HG02943 (cell line): ENCODE results near the gene CRLF2.
"Not testable (repeated sequence)": the region's sequence is repeated elsewhere in the genome, so short reads cannot be mapped to it uniquely, and the experiment has no call there.

Experiments
- ATAC-seq: cut with Tn5 transposase; IDR thresholded peaks from one replicate; pipeline ENCODE4 v1.9.1; 2021; ENCODE audit warnings: mild to moderate bottlenecking, low read depth, moderate library complexity; ENCODE audit not compliant: unreplicated experiment

CRLF2 gene

DNA sequence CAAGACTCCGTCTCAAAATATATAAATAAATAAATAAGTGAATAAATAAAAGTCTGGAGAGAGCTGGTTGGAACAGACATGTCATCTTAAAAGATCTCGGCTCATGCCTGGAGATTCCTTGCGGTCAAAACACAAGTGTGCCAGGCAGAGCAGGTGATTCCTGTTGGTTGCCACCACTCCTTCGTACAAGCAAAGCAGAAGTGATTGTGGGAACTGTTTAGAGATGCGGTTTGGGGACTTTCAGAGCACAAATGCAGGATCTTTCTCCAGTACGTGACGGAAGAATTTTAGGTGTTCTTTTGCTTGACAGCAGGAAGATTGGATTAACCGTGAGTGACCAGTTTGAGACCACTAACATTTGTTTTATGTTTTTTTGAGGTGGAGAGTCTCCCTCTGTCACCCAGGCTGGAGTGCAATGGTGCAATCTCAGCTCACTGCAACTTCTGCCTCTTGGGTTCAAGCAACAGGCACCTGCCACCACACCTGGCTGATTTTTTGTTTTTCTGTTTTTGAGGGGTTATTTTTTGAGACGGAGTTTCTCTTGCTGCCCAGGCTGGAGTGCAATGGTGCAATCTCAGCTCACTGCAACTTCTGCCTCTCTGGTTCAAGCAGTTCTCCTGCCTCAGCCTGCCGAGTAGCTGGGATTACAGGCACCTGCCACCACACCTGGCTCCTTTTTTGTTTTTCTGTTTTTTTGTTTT lies 2.8 kb upstream of the CRLF2 start:
- no peak for ATAC-seq

DNA sequence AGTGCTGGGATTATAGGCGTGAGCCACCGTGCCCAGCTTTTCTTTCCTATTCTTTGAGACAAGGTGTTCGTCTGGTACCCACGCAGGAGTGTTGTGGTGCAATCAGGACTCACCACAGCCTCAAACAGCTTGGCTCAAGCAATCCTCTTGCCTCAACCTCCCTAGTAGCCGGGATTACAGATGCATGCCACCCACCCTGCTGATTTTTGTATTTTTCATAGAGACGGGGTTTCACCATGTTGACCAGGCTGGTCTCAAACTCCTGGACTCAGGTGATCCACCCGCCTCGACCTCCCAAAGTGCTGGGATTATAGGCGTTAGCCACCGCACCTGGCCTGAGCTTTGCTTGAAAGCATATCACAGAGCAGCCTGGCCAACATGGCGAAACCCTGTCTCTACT lies 1.5 kb upstream of the CRLF2 start:
- ATAC-seq = no peak

DNA sequence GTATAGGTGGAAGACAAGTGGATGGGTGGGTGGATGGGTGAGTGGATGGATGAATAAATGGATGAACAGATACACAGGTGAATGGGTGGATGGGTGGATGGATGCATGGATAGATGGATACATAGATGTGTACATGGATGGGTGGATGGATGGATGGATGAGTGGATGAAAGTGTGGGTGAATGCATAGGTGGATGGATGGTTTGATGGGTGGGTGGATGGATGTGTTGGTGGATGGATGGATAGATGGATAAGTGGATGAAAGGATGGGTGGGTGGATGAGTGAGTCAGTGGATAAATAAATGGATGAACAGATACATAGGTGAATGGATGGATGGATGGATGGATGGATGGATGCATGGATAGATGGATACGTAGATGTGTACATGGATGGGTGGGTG lies 1.6 kb downstream of the CRLF2 start:
- ATAC-seq = no peak

DNA sequence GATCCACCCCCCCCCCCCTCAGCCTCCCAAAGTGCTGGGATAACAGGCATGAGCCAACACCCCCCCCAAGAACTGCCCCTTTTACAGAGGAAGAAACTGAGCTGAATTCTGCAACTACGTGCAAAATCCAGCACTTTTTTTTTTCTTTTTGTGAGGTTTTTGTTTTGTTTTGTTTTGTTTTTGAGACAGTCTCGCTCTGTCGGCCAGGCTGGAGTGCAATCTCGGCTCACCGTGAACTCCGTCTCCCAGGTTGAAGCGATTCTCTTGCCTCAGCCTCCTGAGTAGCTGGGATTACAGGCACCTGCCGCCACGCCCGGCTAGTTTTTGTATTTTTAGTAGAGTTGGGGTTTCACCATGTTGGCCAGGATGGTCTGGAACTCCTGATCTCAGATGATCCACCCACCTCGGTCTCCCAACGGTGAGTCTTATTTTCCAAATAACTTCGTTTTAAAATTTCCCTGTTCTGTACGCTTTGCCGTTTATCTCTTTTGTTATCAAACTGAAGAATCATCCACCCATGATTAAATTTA lies 4.9 kb downstream of the CRLF2 start:
- no peak for ATAC-seq

DNA sequence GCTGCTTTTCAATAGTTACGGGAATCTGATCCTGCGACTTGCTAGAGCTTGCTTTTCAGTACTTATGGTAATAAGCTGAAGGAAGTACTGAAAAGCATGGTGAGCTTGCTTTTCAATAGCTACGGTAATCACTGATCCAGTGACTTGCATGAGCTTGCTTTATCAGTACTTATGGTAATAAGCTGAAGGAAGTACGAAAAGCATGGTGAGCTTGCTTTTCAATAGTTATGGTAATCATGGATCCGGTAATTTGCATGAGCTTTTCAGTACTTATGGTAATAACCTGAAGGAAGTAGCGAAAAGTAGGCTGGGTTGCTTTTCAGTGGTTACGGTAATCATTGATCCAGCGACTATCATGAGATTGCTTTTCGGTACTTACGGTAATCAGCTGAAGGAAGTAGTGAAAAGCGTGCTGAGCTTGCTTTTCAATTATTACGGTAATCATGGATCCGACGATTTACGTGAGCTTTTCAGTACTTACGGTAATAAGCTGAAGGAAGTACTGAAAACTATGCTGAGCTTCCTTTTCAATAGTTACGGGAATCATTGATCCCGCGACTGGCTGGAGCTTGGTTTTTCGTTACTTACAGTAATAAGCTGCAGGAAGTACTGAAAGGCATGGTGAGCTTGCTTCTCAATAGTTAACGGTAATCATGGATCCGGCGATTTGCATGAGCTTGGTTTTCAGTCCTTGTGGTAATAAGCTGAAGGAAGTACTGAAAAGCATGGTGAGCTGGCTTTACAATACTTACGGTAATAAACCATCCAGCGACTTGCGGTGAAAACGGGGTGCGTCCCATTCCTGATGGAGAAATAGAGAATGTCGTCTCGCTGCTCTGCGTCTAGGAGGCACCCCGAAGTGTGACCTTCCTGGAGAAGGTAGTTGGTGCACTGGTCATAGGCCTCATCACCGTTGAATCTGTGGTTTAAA lies 6.5 kb downstream of the CRLF2 start:
- no peak for ATAC-seq

DNA sequence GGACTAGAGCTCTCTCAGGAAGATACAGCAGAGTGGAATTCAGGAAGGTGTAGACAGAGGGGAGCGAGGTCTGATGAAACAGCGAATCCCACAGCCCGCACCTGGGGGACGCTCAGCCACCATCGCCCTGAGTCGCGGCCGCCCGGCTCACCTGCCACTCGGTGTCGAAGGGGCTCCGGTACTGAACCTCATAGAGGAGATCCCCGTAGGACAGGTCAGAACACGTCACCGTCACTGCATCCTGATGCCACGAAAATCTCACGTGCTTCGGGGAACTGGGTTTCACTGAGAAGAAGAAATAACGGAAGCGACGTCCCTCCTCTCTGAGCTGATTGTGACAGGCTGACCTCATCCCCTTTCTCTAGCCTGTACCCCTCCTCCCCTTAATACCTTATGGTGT lies 10.2 kb downstream of the CRLF2 start:
- no peak for ATAC-seq

DNA sequence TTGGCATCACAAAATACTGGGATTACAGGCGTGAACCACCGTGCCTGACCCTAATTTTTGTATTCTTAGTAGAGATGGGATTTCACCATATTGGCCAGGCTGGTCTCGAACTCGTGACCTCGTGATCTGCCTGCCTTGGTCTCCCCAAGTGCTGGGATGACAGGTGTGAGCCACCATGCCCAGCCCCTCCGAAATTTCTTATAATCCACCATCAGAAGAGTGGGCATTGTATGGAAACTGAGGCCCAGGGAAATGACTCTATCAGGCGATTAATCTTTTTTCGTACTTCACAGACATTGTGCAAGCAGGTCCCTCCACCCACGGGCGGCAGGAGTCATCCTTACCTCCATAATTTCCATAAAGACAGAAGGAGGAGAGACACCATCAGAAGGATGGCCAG lies 16.0 kb downstream of the CRLF2 start:
- ATAC-seq = no peak

DNA sequence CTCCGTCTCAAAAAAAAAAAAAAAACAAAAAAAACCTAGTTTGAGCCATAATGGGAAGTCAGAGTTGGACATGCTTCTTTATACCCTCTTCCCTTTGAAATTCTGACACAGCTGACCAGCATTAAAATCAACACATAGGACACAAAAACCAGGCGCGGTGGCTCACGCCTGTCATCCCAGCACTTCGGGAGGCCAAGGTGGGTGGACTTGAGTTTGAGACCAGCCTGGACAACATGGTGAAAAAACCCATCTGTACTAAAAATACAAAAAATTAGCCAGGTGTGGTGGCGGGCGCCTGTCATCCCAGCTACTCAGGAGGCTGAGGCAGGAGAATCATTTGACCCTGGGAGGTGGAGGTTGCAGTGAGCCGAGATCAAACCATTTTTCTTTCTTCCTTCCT lies 20.3 kb downstream of the CRLF2 start:
- not testable (repeated sequence) for ATAC-seq

DNA sequence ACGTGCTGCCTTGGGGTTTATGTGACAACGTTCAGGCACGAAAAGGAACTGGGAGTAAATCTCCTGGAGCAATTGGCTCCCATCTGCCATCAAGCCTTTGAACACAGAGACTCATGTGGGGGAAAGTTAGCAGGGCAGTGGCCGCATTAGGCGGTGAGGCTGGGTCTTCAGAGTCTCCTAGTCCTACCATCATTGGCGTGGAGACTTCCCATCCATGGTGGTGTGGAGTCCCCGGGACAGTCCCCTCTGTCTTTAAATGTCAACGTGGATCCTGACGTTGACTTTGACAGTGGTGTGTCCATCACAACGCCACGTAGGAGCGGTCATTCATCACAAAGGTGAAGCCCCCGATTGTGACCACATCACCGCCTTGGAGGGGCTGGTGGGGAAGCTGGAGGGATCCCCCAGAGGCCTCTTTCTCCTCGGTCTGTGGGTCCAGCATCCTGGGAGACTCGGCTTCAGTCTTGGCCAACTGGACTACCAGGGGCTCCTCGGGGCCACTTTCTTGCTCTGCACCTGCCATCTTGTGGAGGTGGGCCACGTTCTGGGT lies 21.8 kb downstream of the CRLF2 start:
- ATAC-seq = no peak

DNA sequence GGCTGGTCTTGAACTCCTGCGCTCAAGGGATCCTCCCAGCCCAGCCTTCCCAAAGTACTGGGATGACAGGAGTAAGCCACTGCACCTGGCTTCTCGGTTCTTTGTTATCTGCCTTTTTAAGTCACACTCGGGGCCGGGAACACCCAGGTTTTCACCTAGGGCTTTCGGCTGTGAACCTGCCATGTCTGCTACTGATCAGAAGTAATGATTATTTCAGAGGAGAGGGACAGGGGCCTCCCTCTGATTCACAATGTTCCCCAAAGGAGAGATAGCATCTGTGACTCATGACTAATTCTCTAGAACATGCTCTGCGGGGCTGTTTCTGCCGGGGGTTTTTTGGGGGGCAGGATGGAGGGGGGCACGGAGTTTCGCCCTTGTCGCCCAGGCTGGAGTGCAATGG lies 26.9 kb downstream of the CRLF2 start:
- no peak for ATAC-seq

DNA sequence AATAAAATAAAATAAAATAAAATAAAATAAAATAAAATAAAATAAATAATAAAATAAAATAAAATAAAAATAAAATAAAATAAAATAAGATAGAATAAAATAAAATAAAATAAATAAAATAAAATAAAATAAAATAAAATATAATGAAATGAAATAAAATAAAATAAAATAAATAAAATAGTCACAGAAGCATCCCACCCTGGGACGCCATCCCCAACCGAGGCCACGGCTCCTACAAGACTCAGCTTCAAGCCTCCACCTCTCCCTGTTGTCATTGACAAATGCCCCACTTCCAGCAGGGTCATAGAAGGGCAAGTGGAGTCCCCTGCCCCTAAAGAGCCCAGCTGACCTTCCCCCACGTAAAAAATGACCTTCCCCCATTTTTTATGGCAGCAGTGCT lies 30.2 kb downstream of the CRLF2 start:
- ATAC-seq = no peak

DNA sequence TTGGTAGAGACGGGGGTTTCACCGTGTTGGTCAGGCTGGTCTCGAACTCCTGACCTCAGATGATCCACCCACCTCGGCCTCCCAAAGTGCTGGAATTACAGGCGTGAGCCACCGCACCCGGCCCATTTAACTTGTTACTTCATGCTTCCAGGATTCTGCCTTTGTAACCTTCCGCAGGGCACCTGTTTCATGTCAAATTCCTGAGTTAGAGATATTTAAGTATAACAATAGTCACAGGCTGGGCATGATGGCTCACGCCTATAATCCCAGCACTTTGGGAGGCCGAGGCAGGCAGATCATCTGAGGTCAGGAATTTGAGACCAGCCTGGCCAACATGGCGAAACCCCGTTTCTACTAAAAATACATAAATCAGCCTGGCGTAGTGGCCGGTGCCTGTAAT lies 30.8 kb downstream of the CRLF2 start:
- not testable (repeated sequence) for ATAC-seq

DNA sequence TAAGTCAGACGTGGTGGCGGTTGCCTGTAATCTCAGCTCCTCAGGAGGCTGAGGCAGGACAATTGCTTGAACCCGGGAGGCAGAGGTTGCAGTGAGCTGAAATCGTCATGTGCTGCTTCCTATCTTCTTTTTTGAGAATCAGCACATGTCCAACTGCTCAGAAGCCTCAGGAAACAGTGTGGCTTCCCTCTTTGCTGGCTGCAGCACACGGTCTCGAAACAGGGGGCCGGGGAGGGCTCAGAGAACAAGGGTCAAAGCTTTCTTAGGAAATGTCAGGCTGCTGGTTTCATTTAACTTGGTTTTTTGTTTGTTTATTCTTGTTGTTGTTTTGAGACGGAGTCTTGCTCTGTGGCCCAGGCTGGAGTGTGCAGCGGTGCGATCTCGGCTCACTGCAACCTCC lies 31.3 kb downstream of the CRLF2 start:
- no peak for ATAC-seq

DNA sequence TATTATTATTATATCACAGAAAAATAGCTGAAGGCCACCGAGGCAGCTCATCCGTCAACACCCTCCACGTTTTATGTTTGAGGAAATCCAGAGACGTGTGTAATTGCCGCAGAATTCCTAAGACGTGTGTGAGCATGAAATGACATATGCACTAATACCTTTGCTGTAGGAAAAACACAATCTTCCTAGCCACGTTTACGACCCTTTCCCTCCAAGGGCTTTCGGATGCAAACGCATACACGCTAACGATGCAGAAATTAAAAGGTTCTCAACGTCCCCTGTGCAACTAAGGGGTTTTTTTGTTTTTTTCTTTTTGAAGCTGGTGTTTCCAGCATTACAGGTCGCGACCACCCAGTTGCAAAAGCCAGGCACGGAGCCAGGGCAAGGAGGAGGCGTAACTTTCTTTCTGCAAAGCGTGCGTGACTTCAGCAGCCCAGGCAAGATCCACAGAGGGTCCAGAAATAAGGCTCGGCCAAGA lies 33.8 kb downstream of the CRLF2 start:
- no peak for ATAC-seq

DNA sequence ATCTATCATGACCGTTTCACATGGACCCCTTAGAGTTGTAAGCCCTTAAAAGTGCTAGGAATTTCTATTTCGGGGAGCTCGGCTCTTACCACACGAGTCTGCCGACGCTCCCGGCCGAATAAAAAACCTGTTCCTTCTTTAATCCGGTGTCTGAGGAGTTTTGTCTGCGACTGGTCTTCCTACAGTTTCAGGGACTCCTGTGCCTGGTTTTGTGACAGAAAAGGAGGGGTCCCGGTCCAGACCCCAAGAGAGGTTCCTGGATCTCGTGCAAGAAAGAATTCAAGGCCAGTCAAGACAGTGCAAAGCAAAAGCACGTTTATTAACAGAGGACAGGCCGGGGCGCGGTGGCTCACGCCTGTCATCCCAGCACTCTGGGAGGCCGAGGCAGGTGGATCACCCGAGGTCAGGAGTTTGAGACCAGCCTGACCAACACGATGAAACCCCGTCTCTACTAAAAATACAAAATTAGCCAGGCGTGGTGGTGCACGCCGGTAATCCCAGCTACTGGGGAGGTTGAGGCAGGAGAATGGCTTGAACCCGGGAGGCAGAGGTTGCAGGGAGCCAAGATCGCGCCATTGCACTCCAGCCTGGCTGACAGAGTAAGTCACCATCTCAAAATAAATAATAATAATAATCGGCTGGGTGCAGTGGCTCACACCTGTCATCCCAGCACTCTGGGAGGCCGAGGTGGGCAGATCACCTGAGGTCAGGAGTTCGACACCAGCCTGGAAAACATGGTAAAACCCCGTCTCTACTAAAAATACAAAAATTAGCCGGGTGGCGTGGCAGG lies 35.7 kb downstream of the CRLF2 start:
- ATAC-seq = not testable (repeated sequence)

DNA sequence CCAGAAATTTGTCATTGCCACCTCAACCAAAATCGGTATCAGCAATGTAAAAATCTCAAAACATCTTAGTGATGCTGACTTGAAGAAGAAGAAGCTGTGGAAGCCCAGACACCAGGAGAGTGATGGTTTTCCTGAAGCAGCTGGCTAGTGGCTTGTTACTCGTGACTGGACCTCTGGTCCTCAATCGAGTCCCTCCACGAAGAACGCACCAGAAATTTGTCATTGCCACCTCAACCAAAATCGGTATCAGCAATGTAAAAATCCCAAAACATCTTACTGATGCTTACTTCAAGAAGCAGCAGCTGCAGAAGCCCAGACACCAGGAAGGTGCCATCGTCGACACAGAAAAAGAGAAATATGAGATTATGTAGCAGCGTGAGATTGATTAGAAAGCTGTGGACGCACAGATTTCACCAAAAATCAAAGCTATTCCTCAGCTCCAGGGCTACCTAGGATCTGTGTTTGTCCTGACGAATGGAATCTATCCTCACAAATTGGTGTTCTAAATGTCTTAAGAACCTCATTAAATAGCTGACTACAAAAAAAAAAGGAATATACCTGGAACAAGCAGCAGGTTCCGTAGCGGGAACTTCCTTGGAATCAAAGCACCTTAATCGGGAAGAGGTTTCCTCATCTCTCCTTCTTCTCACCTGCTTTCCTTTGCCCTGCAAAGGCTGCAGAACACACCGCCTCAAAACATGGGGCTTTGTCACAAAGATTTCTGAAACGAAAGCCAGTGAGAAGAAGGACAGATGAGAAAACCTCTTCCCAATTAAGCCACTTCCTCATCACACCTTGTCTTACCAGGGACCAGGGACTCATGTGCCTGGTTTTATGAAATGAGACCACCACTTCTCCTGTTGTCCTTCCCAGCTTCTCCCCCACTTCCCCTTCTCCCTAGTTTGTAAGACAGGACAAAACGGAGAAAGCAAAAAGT lies 37.6 kb downstream of the CRLF2 start:
- not testable (repeated sequence) for ATAC-seq

DNA sequence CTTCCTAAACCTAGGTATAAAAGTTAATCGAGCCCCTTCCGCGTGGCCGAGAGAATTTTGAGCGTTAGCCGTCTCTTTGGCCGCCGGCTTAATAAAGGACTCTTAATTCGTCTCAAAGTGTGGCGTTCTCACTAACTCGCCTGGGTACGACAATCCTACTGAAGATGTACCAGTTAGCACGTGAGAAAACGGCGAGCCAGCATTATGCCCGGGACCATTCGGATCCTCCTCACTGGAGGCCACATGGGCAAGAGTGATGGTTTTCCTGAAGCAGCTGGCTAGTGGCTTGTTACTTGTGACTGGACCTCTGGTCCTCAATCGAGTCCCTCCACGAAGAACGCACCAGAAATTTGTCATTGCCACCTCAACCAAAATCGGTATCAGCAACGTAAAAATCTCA lies 39.0 kb downstream of the CRLF2 start:
- not testable (repeated sequence) for ATAC-seq

DNA sequence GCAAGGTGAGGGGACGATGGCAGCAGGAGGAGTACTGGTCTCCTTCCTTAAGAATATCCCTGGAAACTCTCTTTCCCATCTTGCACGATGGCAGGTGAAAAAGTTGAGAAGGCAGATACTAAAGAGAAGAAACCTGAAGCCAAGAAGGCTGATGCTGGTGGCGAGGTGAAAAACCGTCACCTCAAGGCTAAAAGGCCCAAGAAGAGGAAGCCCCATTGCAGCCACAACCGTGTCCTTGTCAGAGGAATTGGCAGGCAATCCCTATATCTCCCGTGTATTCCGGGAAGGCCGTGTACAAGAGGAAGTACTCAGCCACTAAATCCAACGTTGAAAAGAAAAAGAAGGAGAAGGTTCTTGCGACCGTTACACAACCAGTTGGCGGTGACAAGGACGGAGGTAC lies 40.0 kb downstream of the CRLF2 start:
- ATAC-seq = no peak

DNA sequence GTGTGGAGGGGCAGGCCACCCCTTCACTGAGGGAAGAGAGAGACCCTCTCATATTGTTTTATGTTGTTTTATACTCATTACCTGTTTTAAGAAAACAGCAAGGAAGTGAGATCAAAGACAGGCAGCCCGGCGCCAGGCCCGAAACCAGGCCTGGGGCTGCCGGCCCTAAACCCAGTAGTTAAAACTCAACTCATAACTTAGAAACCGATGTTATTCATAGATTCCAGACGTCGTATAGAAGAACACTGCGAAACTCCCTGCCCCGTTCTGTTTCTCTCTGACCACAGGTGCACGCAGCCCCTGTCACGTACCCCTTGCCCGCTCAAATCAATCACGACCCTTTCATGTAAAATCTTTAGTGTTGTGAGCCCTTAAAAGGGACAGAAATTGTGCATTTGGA lies 40.5 kb downstream of the CRLF2 start:
- ATAC-seq = not testable (repeated sequence)
